Stimulated activated naive CD4-positive, alpha-beta T cell treated with Interleukin-2 at 50 U/mL for 16 hours (primary cell): Measurements from ENCODE around the gene CFAP92.
"Not testable (repeated sequence)": the region's sequence is repeated elsewhere in the genome, so short reads cannot be mapped to it uniquely, and the experiment has no call there.

Experiments
- DNase-seq: peaks from one replicate; lab custom pipeline; 2025; lab: John Stamatoyannopoulos, UW

CFAP92 gene

GRCh38 chr3:128864849-128865804 lies 128.7 kb downstream of the CFAP92 start:
- DNase-seq: not testable (repeated sequence)

DNA sequence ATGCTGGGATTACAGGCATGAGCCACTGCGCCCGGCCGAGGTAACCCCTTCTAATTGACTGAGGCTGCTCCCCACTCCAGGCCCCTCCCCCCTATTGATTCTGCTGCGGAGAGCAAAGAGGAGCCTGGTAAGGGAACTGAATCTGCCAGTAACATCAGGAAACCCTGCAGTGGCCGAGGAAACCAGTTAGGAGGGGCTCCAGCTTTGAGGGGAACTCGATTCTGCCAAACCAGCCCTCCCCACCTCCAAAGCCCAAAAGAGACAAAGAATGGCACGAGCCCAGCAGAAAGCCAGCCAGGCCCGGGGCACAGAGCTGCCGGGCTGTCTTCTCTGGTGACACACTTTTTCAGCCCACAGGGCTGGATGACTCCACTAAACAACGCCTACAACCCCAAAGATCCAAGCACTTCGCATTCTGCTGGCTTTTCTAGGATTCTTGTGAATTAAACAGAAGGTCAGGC lies 129.5 kb downstream of the CFAP92 start:
- no peak for DNase-seq

GRCh38 chr3:128863560-128863959 lies 130.3 kb downstream of the CFAP92 start:
- no peak for DNase-seq

DNA sequence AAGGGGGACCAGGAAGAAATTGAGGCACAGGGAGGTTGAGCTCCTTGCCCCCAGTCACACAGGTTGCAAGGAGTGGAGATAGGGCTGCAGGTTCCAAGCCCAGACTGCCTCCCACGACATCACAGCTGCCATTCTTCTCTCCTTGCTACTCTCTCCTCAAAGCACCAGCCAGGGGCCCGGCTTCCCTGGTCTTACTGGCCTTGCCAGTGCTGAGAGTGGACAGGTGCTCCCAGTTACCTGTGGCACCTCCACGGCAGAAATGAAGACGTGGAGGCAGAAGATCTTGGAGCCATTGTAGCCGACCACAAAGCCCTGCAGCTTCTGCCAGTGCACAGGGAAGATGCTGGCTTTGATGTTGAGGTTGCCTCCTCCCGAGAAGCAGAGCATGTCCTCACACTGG lies 132.4 kb downstream of the CFAP92 start:
- DNase-seq: no peak
